ENCODE data around the gene HGS.
"Not testable (repeated sequence)": the region's sequence is repeated elsewhere in the genome, so short reads cannot be mapped to it uniquely, and the experiment has no call there.

HGS gene

GRCh38 chr17:81656835-81657234 is 27.0 kb upstream of the HGS start:
- DNase-seq: no peak

DNA sequence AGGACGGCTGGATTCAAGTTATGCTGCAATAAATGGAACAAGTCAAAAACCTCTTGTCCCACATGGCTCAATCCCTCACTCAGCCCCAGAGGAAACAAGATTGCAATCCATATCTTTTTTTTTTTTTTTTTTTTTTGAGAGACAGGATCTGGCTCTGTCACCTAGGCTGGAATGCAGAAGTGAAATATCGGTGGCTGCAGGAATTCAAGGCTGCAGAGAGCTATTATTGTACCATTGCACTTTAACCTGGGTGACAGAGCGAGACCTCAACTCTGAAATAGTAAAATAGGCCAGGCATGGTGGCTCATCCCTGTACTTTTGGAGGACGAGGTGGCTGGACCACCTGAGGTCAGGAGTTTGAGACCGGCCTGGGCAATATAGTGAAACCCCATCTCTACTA is 24.8 kb upstream of the HGS start:
- DNase-seq: no peak

DNA sequence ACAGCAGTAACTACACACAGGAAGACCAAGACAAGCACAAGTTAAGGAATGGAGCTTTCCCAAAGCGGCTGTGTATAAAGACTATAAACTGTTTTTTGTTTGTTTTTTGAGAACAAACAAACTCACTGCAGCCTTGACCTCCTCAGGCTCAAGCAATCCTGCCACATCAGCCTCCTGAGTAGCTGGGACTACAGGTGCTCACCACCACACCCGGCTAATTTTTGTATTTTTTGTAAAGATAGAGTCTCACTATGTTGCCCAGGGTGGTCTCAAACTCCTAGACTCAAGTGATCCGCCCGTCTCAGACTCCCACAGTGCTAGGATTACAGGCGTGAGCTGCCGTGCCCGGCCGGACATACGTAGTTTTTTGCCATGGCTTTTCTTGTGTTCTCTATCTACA is 23.4 kb upstream of the HGS start:
- DNase-seq: no peak

DNA sequence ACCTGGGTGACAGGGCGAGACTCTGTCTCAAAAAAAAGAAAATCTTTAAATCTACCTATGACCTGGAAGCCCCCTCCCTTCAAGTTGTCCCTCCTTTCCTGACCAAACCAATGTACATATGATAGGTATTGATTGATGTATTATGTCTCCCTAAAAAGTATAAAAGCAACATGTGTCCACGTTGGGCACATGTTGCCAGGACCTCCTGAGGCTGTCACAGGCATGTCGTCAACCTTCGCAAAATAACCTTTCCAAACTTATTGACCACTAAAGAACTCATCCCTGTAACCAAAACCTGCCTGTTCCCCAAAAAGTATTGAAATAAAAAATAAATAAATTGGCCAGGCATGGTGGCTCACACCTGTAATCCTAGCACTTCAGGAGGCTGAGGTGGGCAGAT is 21.8 kb upstream of the HGS start:
- no peak for DNase-seq

DNA sequence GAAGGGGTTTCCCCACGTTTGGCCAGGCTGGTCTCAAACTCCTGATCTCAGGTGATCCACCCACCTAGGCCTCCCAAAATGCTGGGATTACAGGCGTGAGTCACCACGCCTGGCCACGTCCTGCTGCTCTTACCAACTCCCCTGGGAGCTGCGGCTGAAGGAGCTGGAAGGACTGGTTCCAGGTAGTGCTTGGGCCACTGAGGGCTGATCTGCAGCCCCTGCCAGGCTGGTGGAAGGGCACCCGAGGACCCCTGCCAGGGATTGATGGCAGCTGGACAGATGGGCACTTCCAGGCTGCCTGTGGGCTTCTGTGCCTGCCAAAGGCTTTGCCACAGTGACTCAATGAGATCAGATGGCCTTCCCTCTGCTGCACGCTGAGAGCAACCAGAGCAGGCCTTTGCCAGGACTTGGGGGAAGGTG is 19.8 kb upstream of the HGS start:
- DNase-seq: no peak

DNA sequence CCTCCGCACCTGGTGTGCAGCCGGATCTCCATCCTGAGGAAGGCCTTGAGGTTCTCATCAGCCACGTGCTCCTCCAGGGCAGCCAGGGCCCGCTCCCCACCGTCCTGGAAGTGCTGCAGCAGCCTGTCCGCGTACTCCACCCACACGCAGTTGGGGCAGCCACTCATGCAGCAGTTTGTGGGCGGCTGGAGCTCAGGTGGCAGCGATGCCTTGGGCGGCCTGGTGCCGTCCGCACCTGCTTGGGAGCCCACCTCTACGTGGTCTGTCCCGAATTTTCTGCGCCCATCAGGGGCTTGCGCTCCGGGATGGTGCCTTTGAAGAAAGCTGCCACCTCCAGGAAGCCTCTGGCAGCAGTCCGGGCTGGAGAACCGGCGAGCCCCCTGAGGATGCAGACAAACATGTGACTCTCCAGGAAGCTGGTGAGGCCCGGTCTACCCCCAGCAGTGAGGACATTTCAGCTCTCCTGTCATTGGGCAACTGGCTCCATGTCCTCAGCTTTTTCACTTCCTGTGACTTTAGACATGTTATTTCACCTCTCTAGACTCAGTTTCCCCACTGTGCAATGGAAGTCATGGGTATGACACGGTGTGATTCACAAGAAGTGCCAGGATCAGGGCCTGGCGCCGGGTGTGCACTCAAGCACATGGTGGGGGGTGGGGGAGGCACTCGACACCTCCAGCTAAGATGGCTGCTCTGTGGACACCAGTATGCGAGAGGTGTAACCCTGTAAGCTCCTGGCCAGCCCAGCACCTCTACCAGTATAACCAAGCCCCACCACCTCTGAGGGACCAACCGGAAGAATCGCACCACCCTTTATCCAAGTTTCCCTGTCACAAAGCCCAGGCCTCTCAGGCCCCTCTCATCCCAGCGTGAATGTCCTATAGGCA is 18.4 kb upstream of the HGS start:
- DNase-seq: peak; percentile 61

GRCh38 chr17:81666092-81666341 is 17.8 kb upstream of the HGS start:
- no peak for DNase-seq

DNA sequence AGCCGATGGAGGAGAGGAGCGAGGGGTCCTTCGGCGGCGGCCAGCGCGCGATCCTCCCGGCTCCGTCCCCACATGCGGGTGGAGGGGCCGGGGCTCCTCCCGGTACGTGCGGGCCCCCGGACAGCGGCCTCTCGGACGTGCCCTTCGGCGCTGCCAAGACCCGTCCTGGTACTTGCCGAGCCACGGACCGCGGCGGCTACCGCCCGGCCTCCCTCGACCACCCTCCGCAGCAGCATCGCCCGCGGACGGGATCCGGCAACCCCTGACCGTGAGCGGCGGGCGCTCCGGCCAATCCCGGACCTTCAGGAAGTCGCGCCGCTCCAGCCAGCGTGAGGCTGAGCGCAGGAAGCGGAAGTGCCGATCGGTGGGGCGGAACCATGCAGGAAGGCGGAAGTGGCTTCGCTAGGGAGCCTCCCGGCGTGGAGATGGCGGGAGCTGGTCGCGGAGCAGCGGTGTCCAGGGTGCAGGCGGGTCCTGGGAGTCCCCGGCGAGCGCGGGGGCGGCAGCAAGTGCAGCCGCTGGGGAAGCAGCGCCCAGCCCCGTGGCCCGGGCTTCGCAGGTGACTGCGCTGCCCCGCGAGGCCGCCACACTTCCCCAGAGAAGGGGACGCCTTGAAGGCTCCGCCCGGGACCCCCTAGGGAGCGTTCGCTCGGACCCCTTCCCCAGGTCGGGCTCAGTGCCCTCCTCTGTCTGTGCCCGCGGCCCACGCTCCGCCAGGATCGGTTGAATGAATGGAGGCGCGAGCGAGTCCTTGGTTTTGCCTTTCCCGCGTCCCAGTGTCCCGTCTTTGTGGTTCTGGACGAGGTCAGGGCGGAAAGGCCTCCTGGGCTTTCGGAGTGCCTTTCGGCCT is 17.2 kb upstream of the HGS start, which contains the start of the genes CCDC137 and OXLD1:
CCDC137 (plus strand) TSS at position 396 of the 850 bp plus-strand sequence; CDS start at position 426, 30 bp downstream.
OXLD1 (minus strand) TSS at position 264 of the 850 bp plus-strand sequence; CDS start at position 236, 28 bp downstream.
- peak; percentile 93 for DNase-seq

DNA sequence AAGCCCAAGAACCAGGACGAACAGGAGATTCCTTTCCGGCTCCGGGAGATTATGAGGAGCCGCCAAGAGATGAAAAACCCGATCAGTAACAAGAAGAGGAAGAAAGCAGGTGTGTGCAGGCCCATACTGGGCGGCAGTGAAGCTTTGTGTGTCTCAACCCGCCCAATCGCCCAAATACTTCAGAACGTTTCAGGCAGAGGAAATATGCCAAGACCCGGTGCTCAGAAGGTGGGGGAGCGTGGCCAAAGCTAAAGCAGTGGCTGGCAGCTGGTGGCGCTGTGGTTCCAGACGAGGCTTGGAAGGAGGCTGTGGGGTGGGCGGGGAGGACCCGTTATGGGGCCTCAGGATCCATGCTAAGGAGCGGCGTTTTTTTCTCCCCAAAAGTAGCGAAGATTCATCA is 16.1 kb upstream of the HGS start:
- no peak for DNase-seq

DNA sequence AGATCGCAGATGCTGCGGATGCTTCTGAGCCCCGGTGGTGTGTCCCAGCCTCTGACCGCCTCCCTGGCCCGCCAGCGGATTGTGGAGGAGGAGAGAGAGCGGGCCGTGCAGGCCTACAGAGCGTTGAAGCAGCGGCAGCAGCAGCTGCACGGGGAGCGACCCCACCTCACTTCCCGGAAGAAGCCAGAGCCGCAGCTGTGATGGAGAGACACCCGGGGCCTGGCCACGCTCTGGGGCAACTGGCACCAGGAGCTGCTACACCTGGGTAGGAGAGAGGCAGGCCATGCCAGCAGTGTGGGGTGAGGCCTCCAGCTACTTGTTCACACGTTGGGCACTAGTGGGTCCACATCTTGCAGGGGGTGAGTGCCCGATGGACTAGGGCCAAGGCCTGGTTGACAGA is 11.3 kb upstream of the HGS start:
- no peak for DNase-seq

DNA sequence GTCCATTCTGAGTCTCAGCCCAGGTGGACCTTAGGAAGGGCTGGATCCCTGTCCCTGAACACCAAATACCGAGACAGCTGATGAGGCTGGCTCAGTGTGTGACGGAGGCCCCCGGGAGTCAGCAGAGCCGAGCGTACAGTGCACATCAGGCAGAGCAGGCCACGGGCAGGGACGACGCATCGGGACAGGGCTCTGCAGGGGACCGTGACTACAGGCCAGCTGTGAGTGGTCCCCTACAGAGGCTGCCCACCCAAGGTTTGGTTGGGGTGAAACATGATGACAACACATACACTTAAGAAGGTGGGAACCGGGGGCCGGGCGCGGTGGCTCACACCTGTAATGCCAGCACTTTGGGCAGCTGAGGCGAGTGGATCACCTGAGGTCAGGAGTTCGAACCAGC is 10.9 kb upstream of the HGS start:
- DNase-seq: no peak

DNA sequence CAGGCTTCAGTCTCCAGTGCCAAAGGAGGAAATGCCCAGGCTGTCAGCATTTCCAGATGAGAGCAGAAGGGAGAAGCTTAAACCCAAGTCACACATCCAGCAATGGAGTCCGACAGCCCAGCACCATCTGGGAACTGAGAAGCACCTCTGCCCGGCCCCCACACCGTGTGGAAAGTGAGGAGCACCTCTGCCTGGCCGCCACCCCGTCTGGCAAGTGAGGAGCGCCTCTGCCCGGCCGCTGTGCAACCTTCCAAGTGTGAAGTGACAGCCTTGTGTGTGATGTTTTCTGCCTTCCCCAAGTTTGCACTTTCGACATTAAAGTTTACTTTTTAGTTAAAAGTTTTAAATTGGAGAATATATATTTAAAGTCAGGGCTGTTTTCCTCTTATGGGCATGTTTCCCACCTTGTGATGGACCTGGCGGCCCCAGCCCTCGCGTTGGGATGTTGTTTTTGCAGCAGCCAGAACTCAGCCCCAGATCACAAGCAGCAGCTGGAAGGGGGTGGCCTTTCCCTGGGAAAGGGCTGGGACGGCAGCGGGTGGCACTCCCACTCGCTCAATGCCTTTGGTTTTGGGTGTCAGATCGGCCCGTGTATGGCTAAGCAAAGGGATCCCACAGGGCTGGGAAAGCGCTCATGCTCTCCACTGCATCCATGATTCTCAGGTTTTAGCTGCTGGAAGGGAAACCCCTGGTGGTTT is 10.1 kb upstream of the HGS start:
- no peak for DNase-seq

DNA sequence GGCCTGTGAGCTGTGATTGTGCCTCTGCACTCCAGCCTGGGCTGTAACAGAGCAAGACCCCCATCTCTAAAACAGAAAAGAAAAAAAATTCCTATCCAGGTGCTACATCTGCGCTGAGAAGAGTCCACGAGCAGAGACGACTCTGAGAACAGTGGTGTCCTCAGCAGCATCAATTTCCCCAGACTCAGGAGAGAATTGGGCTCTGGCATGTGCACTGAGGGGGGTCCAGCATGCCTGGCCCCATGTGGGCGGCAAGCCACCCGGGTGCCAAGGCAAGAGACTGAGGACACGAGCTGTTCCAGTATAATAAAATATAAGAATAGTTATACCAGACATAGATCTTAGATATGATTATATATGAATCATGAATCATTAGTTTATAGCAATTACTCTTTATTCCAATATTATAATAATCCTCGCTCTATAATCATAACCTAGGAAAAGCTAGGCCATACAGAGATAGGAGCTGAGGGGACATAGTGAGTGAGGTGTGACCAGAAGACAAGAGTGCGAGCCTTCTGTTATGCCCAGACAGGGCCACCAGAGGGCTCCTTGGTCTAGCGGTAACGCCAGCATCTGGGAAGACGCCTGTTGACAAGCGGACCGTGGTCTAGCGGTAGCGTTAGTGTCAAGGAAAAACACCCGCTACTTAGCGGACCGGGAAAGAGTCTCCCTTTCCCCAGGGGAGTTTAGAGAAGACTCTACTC is 8.1 kb upstream of the HGS start:
- DNase-seq: not testable (repeated sequence)

DNA sequence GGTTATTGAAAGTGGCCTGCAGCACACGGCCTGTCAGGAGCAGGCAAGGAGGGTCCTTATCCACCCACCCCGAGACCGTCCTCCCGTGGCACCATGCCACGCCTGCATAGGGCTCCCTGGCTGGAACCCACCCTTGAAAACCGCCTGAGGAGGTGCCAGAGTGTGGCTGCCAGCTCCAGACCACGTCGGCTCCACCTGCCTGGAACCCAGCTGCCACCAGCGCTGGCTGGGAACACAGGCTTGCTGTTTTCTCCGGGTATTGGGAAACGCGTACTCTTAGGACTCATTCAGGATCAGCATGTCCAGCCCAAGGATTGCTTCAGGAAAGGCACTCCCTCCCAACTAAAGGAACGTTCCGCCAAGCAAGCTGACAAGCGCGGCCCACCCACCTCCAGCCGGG is 6.9 kb upstream of the HGS start:
- no peak for DNase-seq

- no peak for DNase-seq
These were observed 3.7 kb upstream of the HGS start for GRCh38 chr17:81680150-81680549.

DNA sequence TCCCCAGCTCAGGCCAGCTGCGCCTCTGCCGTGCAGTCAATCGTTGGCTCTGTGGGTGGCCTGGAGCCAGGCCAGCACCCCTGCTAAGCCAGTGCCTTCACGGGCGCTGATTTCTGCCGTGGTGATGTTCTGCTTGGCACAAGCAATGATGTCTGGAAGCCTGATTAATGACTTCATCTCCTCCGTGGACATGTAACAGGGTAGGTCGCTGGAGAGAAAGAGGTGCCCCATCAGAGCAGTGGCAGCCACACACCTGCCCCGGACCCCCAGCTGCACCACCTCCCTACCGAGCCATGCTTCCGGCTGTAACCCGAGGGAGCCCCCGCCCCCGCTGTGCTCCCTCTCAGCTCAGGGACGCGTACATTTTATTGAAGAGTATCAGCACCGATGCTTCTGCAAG is 2.1 kb upstream of the HGS start:
- no peak for DNase-seq

DNA sequence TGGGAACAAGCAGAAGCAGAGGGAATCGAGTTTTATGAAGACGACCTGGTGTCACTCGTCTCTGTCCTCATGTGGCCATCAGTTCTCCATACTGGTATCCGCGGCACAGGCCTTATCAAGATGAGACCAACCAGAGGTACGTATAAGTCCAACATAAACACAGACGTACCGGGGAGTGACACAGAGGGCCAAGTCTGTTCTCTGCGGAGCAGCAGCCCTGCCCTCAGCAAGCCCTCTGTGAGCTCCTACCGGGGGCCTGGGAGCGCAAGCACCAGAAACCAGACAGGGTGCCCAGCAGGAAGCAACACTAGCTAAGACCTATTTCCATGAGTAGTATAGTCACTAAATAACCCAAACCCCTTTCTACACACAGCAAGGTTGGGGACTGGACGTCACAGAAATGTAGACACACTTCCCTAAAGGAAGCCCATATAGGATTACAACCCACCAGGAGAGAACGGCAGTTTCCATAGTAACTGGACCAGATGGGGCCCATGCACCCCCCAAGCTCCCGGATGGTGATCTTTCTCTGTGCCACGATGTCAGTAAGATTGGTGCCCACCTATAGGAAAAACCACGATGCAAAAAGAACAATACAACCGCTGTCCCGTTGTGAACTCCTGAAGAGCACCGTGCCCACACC is 1.1 kb upstream of the HGS start:
- DNase-seq: no peak

DNA sequence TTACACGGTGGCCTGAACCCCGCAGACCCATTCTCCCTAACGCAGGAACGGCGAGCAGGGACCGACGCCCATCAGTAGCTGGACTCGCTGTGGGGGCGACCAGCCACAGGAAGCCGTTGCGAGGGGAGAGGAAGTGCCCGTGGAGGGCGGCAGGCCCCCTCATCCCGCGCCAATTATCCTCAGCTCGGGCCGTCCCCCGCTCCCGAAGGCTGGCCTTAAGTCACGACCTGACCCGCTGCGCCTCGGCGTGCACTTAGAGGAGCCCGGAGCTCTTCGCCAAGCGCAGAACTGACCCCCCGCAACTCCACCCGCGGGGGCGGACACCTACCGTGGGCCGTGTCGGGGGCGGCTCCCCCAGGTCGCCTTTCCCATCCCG is 615 bp upstream of the HGS start:
- no peak for DNase-seq

- DNase-seq: no peak
These were observed 666 bp downstream of the HGS start for GRCh38 chr17:81684442-81684911.

GRCh38 chr17:81685108-81685507 is 1.3 kb downstream of the HGS start:
- DNase-seq: peak; percentile 56

GRCh38 chr17:81686614-81687013 is 2.8 kb downstream of the HGS start:
- no peak for DNase-seq
